K562 (cell line): ENCODE measurements around the gene SNTG2. TPM values are rescaled to one million over a fixed set of nuclear protein-coding genes. Genes with fewer than 3 reads are reported as not detected.

Source experiments
- ATAC-seq: fragments of 200-7000 bp; cut with Tn5 transposase; 3 replicates; pipeline ENCODE4 v1.9.1; 2020; ENCODE audit warnings: moderate library complexity
- BruUV-seq: library from RNA; stranded (reverse); fragments of 400-500 nt; replicated peaks from 2 replicates; lab custom pipeline; 2021; lab: Mats Ljungman, UMichigan
- CTCF ChIA-PET: fragments of 300-600 bp; formaldehyde crosslinking; extraction: SDS; loops from one replicate; lab custom pipeline; 2021; ENCODE audit warnings: low intra/inter-chr PET ratio; lab: Yijun Ruan, JAX
- POLR2A ChIA-PET: fragments of 300-600, 350-650 bp; sonication (Branson Sonifier 250); formaldehyde crosslinking; extraction: SDS; loops from one replicate; lab custom pipeline; 2021; ENCODE audit warnings: antibody characterized with exemption, inconsistent platforms; lab: Yijun Ruan, JAX
- DNase-seq, 4 experiments: peaks; one replicate each; pipeline versions ENCODE4 v3.0.0 to v3.0.0-alpha.2; 2011 to 2018; ENCODE audit warnings: low spot score in 3 of 4, mixed read lengths in 3 of 4; ENCODE audit errors: extremely low read depth in 1 of 4
- FAIRE-seq: peaks from 2 replicates; lab custom pipeline; 2011; peaks lifted over from hg19 to GRCh38; lab: Jason Lieb, UNC
- H2AFZ ChIP-seq: 2 replicates; pipeline ENCODE4 v1.6.0; 2011; ENCODE audit warnings: low read depth, low read length, control low read depth, inconsistent platforms
- H3K27ac ChIP-seq: fragments of 200-600 bp; 3 replicates; pipeline ENCODE4 v1.8.0; 2011; ENCODE audit warnings: low read depth, mild to moderate bottlenecking, control low read depth, inconsistent platforms, low read length, moderate library complexity, mixed read lengths; ENCODE audit errors: extremely low read depth
- H3K27me3 ChIP-seq, 2 experiments: fragments of 300-600 bp in 1 of 2; 2 replicates in 1 of 2; 3 replicates in 1 of 2; pipeline versions ENCODE4 v1.6.0 to v1.8.0; 2011; ENCODE audit warnings: inconsistent platforms in 2 of 2, low read length in 2 of 2, mild to moderate bottlenecking in 1 of 2, mixed read lengths in 1 of 2, moderate library complexity in 1 of 2; ENCODE audit not compliant: control insufficient read depth in 2 of 2, insufficient read depth in 2 of 2
- H3K36me3 ChIP-seq: fragments of 300-600 bp; 3 replicates; pipeline ENCODE4 v1.8.0; 2011; ENCODE audit warnings: mild to moderate bottlenecking, low read length, inconsistent platforms; ENCODE audit not compliant: control insufficient read depth, insufficient read depth
- H3K4me1 ChIP-seq, 2 experiments: fragments of 200-600 bp in 1 of 2; replicated peaks in 1 of 2; 2 replicates in 1 of 2; 3 replicates in 1 of 2; pipeline versions ENCODE4 v1.5.1 to v1.8.0; 2011; ENCODE audit warnings: inconsistent platforms in 2 of 2, low read length in 2 of 2, mild to moderate bottlenecking in 1 of 2, mixed read lengths in 1 of 2, moderate library complexity in 1 of 2; ENCODE audit not compliant: control insufficient read depth in 2 of 2, insufficient read depth in 2 of 2
- H3K4me2 ChIP-seq: 2 replicates; pipeline ENCODE4 v1.6.1; 2011; ENCODE audit warnings: low read length, control low read depth, inconsistent platforms, mixed read lengths; ENCODE audit not compliant: insufficient read depth
- H3K4me3 ChIP-seq: fragments of 200-600 bp; sonication (generic), shearing (Covaris generic); 2 replicates; pipeline ENCODE4 v1.5.1; 2016; ENCODE audit warnings: control low read depth, inconsistent platforms
- H3K79me2 ChIP-seq: fragments of 200-600 bp; 3 replicates; pipeline ENCODE4 v1.8.0; 2011; ENCODE audit warnings: low read length, inconsistent platforms; ENCODE audit not compliant: control insufficient read depth, insufficient read depth
- H3K9ac ChIP-seq, 2 experiments: 2 replicates each; pipeline versions ENCODE4 v1.6.0 to v1.6.1; 2011; ENCODE audit warnings: low read depth in 2 of 2, low read length in 2 of 2, control low read depth in 1 of 2, inconsistent platforms in 1 of 2, mild to moderate bottlenecking in 1 of 2, mixed read lengths in 1 of 2; ENCODE audit not compliant: insufficient read depth in 1 of 2
- H3K9me1 ChIP-seq: one replicate; pipeline ENCODE4 v1.6.0; 2011; ENCODE audit warnings: inconsistent platforms, mild to moderate bottlenecking, low read length, moderate library complexity; ENCODE audit not compliant: control insufficient read depth, insufficient read depth
- H3K9me3 ChIP-seq: replicated peaks from 2 replicates; pipeline ENCODE4 v1.5.1; 2011; ENCODE audit warnings: low read depth, low read length, inconsistent platforms; ENCODE audit not compliant: control insufficient read depth, insufficient read depth
- H4K20me1 ChIP-seq: replicated peaks from 2 replicates; pipeline ENCODE4 v1.6.1; 2011; ENCODE audit warnings: low read length, inconsistent platforms, mixed read lengths; ENCODE audit not compliant: control insufficient read depth, insufficient read depth
- CHD2 ChIP-seq: IDR thresholded peaks from 2 replicates; pipeline ENCODE4 v1.6.1; 2011; ENCODE audit warnings: low read depth, low read length
- CXXC5 ChIP-seq: fragments of 250-450 bp; sonication (Bioruptor Pico); IDR thresholded peaks from 2 replicates; pipeline ENCODE4 v1.8.0; 2022; ENCODE audit warnings: inconsistent platforms, mild to moderate bottlenecking, moderate library complexity
- DACH1 ChIP-seq: fragments of 450-650 bp; IDR thresholded peaks from 2 replicates; pipeline ENCODE4 v1.6.1; 2018; ENCODE audit not compliant: partially characterized antibody
- GABPA ChIP-seq: fragments of 200-800 bp; sonication (Bioruptor generic); conservative IDR thresholded peaks from 2 replicates; pipeline ENCODE4 v1.6.1; 2016; ENCODE audit warnings: low read depth, missing genetic modification characterization, missing compliant biosample characterization
- HLTF ChIP-seq: fragments of 450-650 bp; IDR thresholded peaks from 2 replicates; pipeline ENCODE4 v1.6.1; 2016
- KLF16 ChIP-seq: IDR thresholded peaks from 2 replicates; pipeline ENCODE4 v1.6.1; 2016; ENCODE audit warnings: antibody characterized with exemption
- MCM5 ChIP-seq: fragments of 450-650 bp; IDR thresholded peaks from 2 replicates; pipeline ENCODE4 v1.6.1; 2016; ENCODE audit warnings: low read depth
- SP2 ChIP-seq: IDR thresholded peaks from 2 replicates; pipeline ENCODE4 v1.6.1; 2011; ENCODE audit warnings: mild to moderate bottlenecking, low read depth, low read length, moderate library complexity; ENCODE audit not compliant: poor library complexity, severe bottlenecking; ENCODE audit errors: extremely low read depth
- TCF7L2 ChIP-seq: fragments of 150-350 bp; IDR thresholded peaks from 2 replicates; pipeline ENCODE4 v1.6.1; 2016; ENCODE audit warnings: low read depth, mild to moderate bottlenecking, low read length, moderate library complexity
- ZNF140 ChIP-seq: fragments of 250-450 bp; sonication (Bioruptor Pico); IDR thresholded peaks from 2 replicates; pipeline ENCODE4 v1.8.0; 2021; ENCODE audit warnings: moderate library complexity, mild to moderate bottlenecking, inconsistent platforms
- ZNF23 ChIP-seq: fragments of 250-450 bp; sonication (Bioruptor Pico); IDR thresholded peaks from 2 replicates; pipeline ENCODE4 v1.4.0; 2020; ENCODE audit warnings: mild to moderate bottlenecking
- ZNF407 ChIP-seq: fragments of 450-650 bp; IDR thresholded peaks from 2 replicates; pipeline ENCODE4 v1.6.1; 2016; ENCODE audit warnings: low read depth
- WGBS: fragments of 100-300 bp; shearing (Covaris generic); methylation state at CpG from one replicate; pipeline ENCODE4 v1.1.6; 2016; ENCODE audit warnings: low coverage, mixed read lengths; ENCODE audit not compliant: insufficient coverage; ENCODE audit errors: missing lambda C conversion rate; 5-methylcytosine and 5-hydroxymethylcytosine counted together
- in situ Hi-C: fragments of 300-500 bp; cut with MboI; formaldehyde crosslinking; loops from 4 replicates; pipeline ENCODE4 v1.15.0; 2018; ENCODE audit warnings: inconsistent platforms, mixed read lengths
- intact Hi-C: fragments of 100-400 bp; cut with micrococcal nuclease; formaldehyde crosslinking; loops from 2 replicates; pipeline ENCODE4 v1.14.2; 2022
- polyA plus RNA-seq, 8 experiments: library from polyadenylated mRNA; depleted of rRNA in 4 of 8; stranded (reverse) in 5 of 8; unstranded in 3 of 8; fragments of >200 nt; fragmentation: Nextera tagmentation in 2 of 8; fragmentation: Illumina TruSeq in 1 of 8; extraction: Ambion mirVana in 2 of 8; extraction: Trizol in 1 of 8; gene quantifications; 2 replicates each; pipeline versions ENCODE4 v1.2.1 to v1.2.3, GENCODE V29; 2011 to 2014; ENCODE audit warnings: inconsistent platforms in 1 of 8, missing spikeins in 1 of 8
- total RNA-seq, 7 experiments: library from RNA; depleted of rRNA in 6 of 7; stranded (reverse); fragments of >200 nt in 6 of 7; fragmentation: Illumina TruSeq in 2 of 7; extraction: Trizol in 2 of 7; gene quantifications; 2 replicates each; pipeline versions ENCODE4 v1.2.1 to v1.2.3, GENCODE V29; 2011 to 2021; ENCODE audit warnings: low replicate concordance in 1 of 7
- TF ChIP-seq, protein P1 (sequence below): fragments of 450-650 bp; IDR thresholded peaks from 2 replicates; pipeline ENCODE4 v1.6.1; 2018; ENCODE audit warnings: mild to moderate bottlenecking, low read depth; ENCODE audit not compliant: partially characterized antibody
- TF ChIP-seq, protein P2 (sequence below): fragments of 450-650 bp; IDR thresholded peaks from 2 replicates; pipeline ENCODE4 v1.6.1; 2016; ENCODE audit warnings: missing biosample characterization, missing genetic modification characterization

SNTG2 gene
- total and polyA plus RNA-seq, 9 of the 15 experiments (the other 6 are each of a cell fraction or from before 2014, with no cell fraction given): not detected

DNA sequence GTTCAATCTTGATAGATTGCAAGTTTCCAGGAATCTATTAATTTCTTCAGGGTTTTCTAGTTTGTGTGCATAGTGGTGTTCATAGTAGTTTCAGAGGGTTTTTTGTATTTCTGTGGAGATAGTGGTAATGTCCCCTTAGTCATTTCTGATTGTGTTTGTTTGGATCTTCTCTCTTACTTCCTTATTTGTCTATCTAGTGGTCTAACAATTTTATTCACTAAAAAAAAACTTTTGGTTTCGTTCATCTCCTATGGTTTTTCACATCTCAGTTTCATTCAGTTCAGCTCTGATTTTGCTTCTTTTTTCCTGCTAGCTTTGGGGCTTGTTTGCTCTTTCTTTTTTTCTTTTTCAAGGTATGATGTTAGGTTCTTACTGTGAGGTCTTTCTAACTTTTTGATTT lies 94.5 kb downstream of the SNTG2 start:
- H2AFZ ChIP-seq: no peak overlapping the region
- no peak overlapping the region for H3K4me2 ChIP-seq
- BruUV-seq: no TSS peak
- in situ Hi-C loops: no loop called here
- no peaks in the 10 kb centered on the region for H3K9me3 ChIP-seq
- DNase-seq: no peak
- H3K27ac ChIP-seq: no peak overlapping the region
- CTCF ChIA-PET: no interaction called here
- no peak for ATAC-seq
- H4K20me1 ChIP-seq: no peaks in the 10 kb centered on the region
- intact Hi-C loops: no loop called here
- H3K9ac ChIP-seq: no peak overlapping the region
- H3K4me1 ChIP-seq: no peaks in the 10 kb centered on the region
- TF ChIP-seq GABPA (tag): no peak
- no peak for TF ChIP-seq ZNF23 (CRISPR knock-in tag)
- TF ChIP-seq, protein P1, sequence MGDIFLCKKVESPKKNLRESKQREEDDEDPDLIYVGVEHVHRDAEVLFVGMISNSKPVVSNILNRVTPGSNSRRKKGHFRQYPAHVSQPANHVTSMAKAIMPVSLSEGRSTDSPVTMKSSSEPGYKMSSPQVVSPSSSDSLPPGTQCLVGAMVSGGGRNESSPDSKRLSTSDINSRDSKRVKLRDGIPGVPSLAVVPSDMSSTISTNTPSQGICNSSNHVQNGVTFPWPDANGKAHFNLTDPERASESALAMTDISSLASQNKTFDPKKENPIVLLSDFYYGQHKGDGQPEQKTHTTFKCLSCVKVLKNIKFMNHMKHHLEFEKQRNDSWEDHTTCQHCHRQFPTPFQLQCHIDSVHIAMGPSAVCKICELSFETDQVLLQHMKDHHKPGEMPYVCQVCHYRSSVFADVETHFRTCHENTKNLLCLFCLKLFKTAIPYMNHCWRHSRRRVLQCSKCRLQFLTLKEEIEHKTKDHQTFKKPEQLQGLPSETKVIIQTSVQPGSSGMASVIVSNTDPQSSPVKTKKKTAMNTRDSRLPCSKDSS: no peak
- TF ChIP-seq CXXC5 (CRISPR knock-in tag): no peak
- no peak for TF ChIP-seq ZNF140 (CRISPR knock-in tag)
- no peak for TF ChIP-seq DACH1
- no peak for TF ChIP-seq HLTF
- no peak for TF ChIP-seq ZNF407
- TF ChIP-seq SP2: no peak
- no peak for TF ChIP-seq CHD2
- no peak for TF ChIP-seq MCM5
- TF ChIP-seq, protein P2, sequence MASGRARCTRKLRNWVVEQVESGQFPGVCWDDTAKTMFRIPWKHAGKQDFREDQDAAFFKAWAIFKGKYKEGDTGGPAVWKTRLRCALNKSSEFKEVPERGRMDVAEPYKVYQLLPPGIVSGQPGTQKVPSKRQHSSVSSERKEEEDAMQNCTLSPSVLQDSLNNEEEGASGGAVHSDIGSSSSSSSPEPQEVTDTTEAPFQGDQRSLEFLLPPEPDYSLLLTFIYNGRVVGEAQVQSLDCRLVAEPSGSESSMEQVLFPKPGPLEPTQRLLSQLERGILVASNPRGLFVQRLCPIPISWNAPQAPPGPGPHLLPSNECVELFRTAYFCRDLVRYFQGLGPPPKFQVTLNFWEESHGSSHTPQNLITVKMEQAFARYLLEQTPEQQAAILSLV (tag): no peak
- no peak for TF ChIP-seq KLF16
- no peak for TF ChIP-seq TCF7L2
- no peaks in the 10 kb centered on the region for H3K27me3 ChIP-seq
- H3K4me3 ChIP-seq: no peak overlapping the region
- no peaks in the 10 kb centered on the region for H3K36me3 ChIP-seq
- POLR2A ChIA-PET: interaction anchor here (0.6 kb wide), 1 partner anchor 255 kb away, joined by 3 read pairs; no protein-coding TSS in a partner anchor
- 0% methylated on average over 1 of the region's 1 CpG for WGBS
- no peaks in the 10 kb centered on the region for H3K9me1 ChIP-seq
- FAIRE-seq: no peak
- no peaks in the 10 kb centered on the region for H3K79me2 ChIP-seq
